Measurements from ENCODE around the gene TGFB3. TPM values are rescaled to one million over a fixed set of nuclear protein-coding genes. Genes with fewer than 3 reads are reported as not detected.

The TGFB3 gene
- total RNA-seq, 1 experiment from 2014 or later, result 1.6 TPM

GRCh38 chr14:75933712-75934296 lies 48.0 kb downstream of the TGFB3 start:
- ATAC-seq (no peak), DNase-seq (ENCODE audit: low read depth, low spot score) (no peak)
- ChIA-PET POLR2A (no interaction called here), RAD21 (ENCODE audit: low non-redundant PET in 1 of 2, low total read pairs in 2 of 2, uncharacterized antibody in 2 of 2, unreplicated experiment in 2 of 2) (no interaction called here), CTCF (interaction anchor here (1.1 kb wide), 1 partner anchor 27 kb away, joined by 3 read pairs; no protein-coding TSS in a partner anchor)
- H2AFZ ChIP-seq (ENCODE audit: low read depth, low read length, poor library complexity, severe bottlenecking), result no peak overlapping the region
- BruUV-seq (replicated peaks), result no TSS peak
- H3K9me2 ChIP-seq (ENCODE audit: insufficient read depth), result no peaks in the 10 kb centered on the region
- H3K4me1 ChIP-seq (ENCODE audit: control insufficient read depth in 1 of 2, insufficient read depth in 2 of 2, low read length in 2 of 2), result no peaks in the 10 kb centered on the region
- H3K27me3 ChIP-seq (ENCODE audit: insufficient read depth, low read length), result no peaks in the 10 kb centered on the region
- no peaks in the 10 kb centered on the region for H3K79me2 ChIP-seq (ENCODE audit: insufficient read depth, low read length)
- no peak for TF ChIP-seq SP1 (IDR thresholded peaks at IDR 0.05; ENCODE audit: low read depth)
- no peak for TF ChIP-seq CEBPB (IDR thresholded peaks at IDR 0.05; ENCODE audit: low read depth)
- no peak for TF ChIP-seq CTCF (IDR thresholded peaks at IDR 0.05 in 2 of 3, conservative IDR thresholded peaks at IDR 0.05 in 1 of 3; ENCODE audit: borderline replicate concordance in 1 of 3, insufficient read depth in 1 of 3, low read depth in 2 of 3, low read length in 2 of 3)
- no peak for TF ChIP-seq EGR1 (IDR thresholded peaks at IDR 0.05; ENCODE audit: low read depth)
- no peak for TF ChIP-seq POLR2AphosphoS5 (IDR thresholded peaks at IDR 0.05; ENCODE audit: low read depth, low read length)
- TF ChIP-seq SIN3A (IDR thresholded peaks at IDR 0.05; ENCODE audit: low read depth), result no peak
- TF ChIP-seq CBX3 (IDR thresholded peaks at IDR 0.05; ENCODE audit: low read depth), result no peak
- no peak for TF ChIP-seq ZBTB33 (IDR thresholded peaks at IDR 0.05; ENCODE audit: extremely low read depth, insufficient replicate concordance, low read length)
- no peak for TF ChIP-seq REST (IDR thresholded peaks at IDR 0.05; ENCODE audit: low read depth)
- TF ChIP-seq YY1 (IDR thresholded peaks at IDR 0.05; ENCODE audit: extremely low read depth, insufficient replicate concordance, low read depth, low read length), result no peak
- no peaks in the 10 kb centered on the region for H4K20me1 ChIP-seq (ENCODE audit: insufficient read depth)
- no peak overlapping the region for H3K4me2 ChIP-seq (ENCODE audit: low read length)
- no peaks in the 10 kb centered on the region for H3K36me3 ChIP-seq (ENCODE audit: control insufficient read depth in 1 of 2, insufficient read depth in 2 of 2, low read length in 2 of 2)
- no peak overlapping the region for H3K27ac ChIP-seq (ENCODE audit: low read depth, low read length)
- no peaks in the 10 kb centered on the region for H3K9me3 ChIP-seq (ENCODE audit: control insufficient read depth in 1 of 2, insufficient read depth in 1 of 2, low read depth in 1 of 2, low read length in 2 of 2)
- no peak overlapping the region for H3K9ac ChIP-seq (ENCODE audit: low read length)
- H3K4me3 ChIP-seq (replicated peaks in 1 of 2; ENCODE audit: low read depth in 1 of 2, low read length in 2 of 2), result no peak overlapping the region
- intact Hi-C loops (cut with micrococcal nuclease), result no loop called here
